Caco-2 (cell line): Measurements from ENCODE around the gene IQGAP3. TPM values are rescaled to one million over a fixed set of nuclear protein-coding genes. Genes with fewer than 3 reads are reported as not detected.

Experiments used
- BruUV-seq: library from RNA; stranded (reverse); fragments of 400-500 nt; replicated peaks from 2 replicates; lab custom pipeline; 2021; lab: Mats Ljungman, UMichigan
- CTCF ChIA-PET: fragments of 300-600 bp; sonication (Branson Sonifier 250); formaldehyde crosslinking; loops from one replicate; lab custom pipeline; 2022; ENCODE audit warnings: antibody characterized with exemption; lab: Charles Lee
- POLR2A ChIA-PET: fragments of 300-600 bp; sonication (Branson Sonifier 250); formaldehyde crosslinking; loops from one replicate; lab custom pipeline; 2022; ENCODE audit warnings: antibody characterized with exemption; lab: Charles Lee
- DNase-seq, 2 experiments: peaks; one replicate each; pipeline versions ENCODE4 v3.0.0 to v3.0.0-alpha.2; 2020 to 2022
- H3K27me3 ChIP-seq: replicated peaks from 2 replicates; pipeline ENCODE4 v1.6.0; 2011; ENCODE audit warnings: low read length; ENCODE audit not compliant: control insufficient read depth, insufficient read depth
- H3K36me3 ChIP-seq: 2 replicates; pipeline ENCODE4 v1.5.1; 2011; ENCODE audit warnings: low read length; ENCODE audit not compliant: control insufficient read depth, insufficient read depth
- H3K4me1 ChIP-seq: fragments of 250-450 bp; sonication (Bioruptor Pico); 2 replicates; pipeline ENCODE4 v1.5.1; 2020; ENCODE audit warnings: mild to moderate bottlenecking
- H3K4me3 ChIP-seq: 2 replicates; pipeline ENCODE4 v1.5.1; 2011; ENCODE audit warnings: low read depth, mild to moderate bottlenecking, control low read depth, low read length
- H3K9me3 ChIP-seq: fragments of 250-450 bp; sonication (Bioruptor Pico); 2 replicates; pipeline ENCODE4 v1.5.1; 2020; ENCODE audit warnings: mild to moderate bottlenecking, moderate library complexity
- H3K27ac Mint-ChIP-seq: one replicate; pipeline ENCODE4 v1.8.0; 2022; ENCODE audit warnings: mixed read lengths; ENCODE audit not compliant: unreplicated experiment
- H3K27me3 Mint-ChIP-seq: one replicate; pipeline ENCODE4 v1.8.0; 2022; ENCODE audit warnings: mixed read lengths; ENCODE audit not compliant: insufficient read depth, unreplicated experiment
- H3K36me3 Mint-ChIP-seq: one replicate; pipeline ENCODE4 v1.8.0; 2022; ENCODE audit warnings: mild to moderate bottlenecking, mixed read lengths; ENCODE audit not compliant: insufficient read depth, unreplicated experiment
- H3K4me1 Mint-ChIP-seq: one replicate; pipeline ENCODE4 v1.8.0; 2022; ENCODE audit warnings: low read depth, mixed read lengths; ENCODE audit not compliant: unreplicated experiment
- H3K4me3 Mint-ChIP-seq: one replicate; pipeline ENCODE4 v1.8.0; 2022; ENCODE audit warnings: mild to moderate bottlenecking, moderate library complexity, mixed read lengths; ENCODE audit not compliant: unreplicated experiment
- H3K9me3 Mint-ChIP-seq: one replicate; pipeline ENCODE4 v1.8.0; 2022; ENCODE audit warnings: mixed read lengths; ENCODE audit not compliant: unreplicated experiment
- CTCF ChIP-seq, 2 experiments: fragments of 200-600 bp in 1 of 2; IDR thresholded peaks; 1 replicate in 1 of 2; 2 replicates in 1 of 2; pipeline versions ENCODE4 v1.5.1 to v1.8.0; 2011 to 2022; ENCODE audit warnings: antibody characterized with exemption in 1 of 2, control low read depth in 1 of 2, inconsistent platforms in 1 of 2, low read depth in 1 of 2, low read length in 1 of 2, mild to moderate bottlenecking in 1 of 2, moderate library complexity in 1 of 2; ENCODE audit not compliant: insufficient read depth in 1 of 2, severe bottlenecking in 1 of 2, unreplicated experiment in 1 of 2
- intact Hi-C: fragments of 100-400 bp; cut with micrococcal nuclease; formaldehyde crosslinking; loops from one replicate; pipeline ENCODE4 v1.10.0; 2022; ENCODE audit not compliant: unreplicated experiment
- total RNA-seq: library from RNA; stranded (reverse); gene quantifications from 2 replicates; pipeline ENCODE4 v1.2.3, GENCODE V29; 2022

The IQGAP3 gene
- total RNA-seq, 1 experiment from 2014 or later: 37.6 TPM

DNA sequence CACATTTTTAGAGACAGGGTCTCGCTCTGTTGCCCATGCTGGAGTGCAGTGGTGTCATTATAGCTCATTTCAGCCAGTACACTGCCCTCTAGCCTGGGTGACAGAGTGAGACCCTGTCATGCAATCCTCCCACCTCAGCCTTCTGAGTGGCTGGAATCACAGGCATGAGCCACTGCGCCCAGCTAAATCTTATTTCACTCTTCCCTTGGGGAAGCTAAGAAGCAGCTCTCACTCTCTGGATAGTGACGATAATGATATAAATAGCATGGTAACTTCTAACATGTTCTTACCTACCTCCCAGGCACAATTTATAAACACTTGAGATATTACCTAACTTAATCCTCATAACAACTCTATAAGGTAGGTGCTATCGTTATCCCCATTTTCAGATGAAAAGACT is 24.9 kb downstream of the IQGAP3 start:
- BruUV-seq: no TSS peak
- H3K36me3 ChIP-seq: peaks cover 2% of the 10 kb centered on the region
- no peak overlapping the region for H3K4me3 Mint-ChIP-seq
- H3K27me3 Mint-ChIP-seq: no peaks in the 10 kb centered on the region
- H3K9me3 Mint-ChIP-seq: no peaks in the 10 kb centered on the region
- ChIA-PET POLR2A (no interaction called here), CTCF (interaction anchor here (0.6 kb wide), 1 partner anchor 345 kb away, joined by 3 read pairs; no protein-coding TSS in a partner anchor)
- intact Hi-C loops: no loop called here
- H3K4me1 ChIP-seq: peaks cover 5% of the 10 kb centered on the region; the same call in 1 of the 2 replicates
- H3K4me1 Mint-ChIP-seq: peaks cover 16% of the 10 kb centered on the region
- H3K36me3 Mint-ChIP-seq: peaks cover 14% of the 10 kb centered on the region
- H3K9me3 ChIP-seq: no peaks in the 10 kb centered on the region
- DNase-seq: no peak
- no peak overlapping the region for H3K27ac Mint-ChIP-seq
- no peaks in the 10 kb centered on the region for H3K27me3 ChIP-seq
- no peak overlapping the region for H3K4me3 ChIP-seq
- no peak for TF ChIP-seq CTCF (IDR thresholded peaks at IDR 0.05; ENCODE audit: insufficient read depth in 1 of 2, low read depth in 1 of 2, low read length in 1 of 2, severe bottlenecking in 1 of 2, unreplicated experiment in 1 of 2)

- ChIA-PET CTCF (interaction anchor here (0.6 kb wide), 1 partner anchor 62 kb away, joined by 3 read pairs; no protein-coding TSS in a partner anchor), POLR2A (no interaction called here)
- intact Hi-C loops: no loop called here
- H3K36me3 ChIP-seq: peaks cover 2% of the 10 kb centered on the region
- peaks cover 20% of the 10 kb centered on the region for H3K36me3 Mint-ChIP-seq
- no peaks in the 10 kb centered on the region for H3K27me3 ChIP-seq
- no TSS peak for BruUV-seq
- H3K4me3 Mint-ChIP-seq: no peak overlapping the region
- H3K27ac Mint-ChIP-seq: no peak overlapping the region
- H3K9me3 Mint-ChIP-seq: no peaks in the 10 kb centered on the region
- TF ChIP-seq CTCF (IDR thresholded peaks at IDR 0.05; ENCODE audit: insufficient read depth in 1 of 2, low read depth in 1 of 2, low read length in 1 of 2, severe bottlenecking in 1 of 2, unreplicated experiment in 1 of 2): no peak
- H3K4me1 Mint-ChIP-seq: peaks cover 16% of the 10 kb centered on the region
- no peaks in the 10 kb centered on the region for H3K27me3 Mint-ChIP-seq
- no peak for DNase-seq
- H3K4me3 ChIP-seq: no peak overlapping the region
- H3K4me1 ChIP-seq: peaks cover 5% of the 10 kb centered on the region; the same call in 1 of the 2 replicates
- H3K9me3 ChIP-seq: no peaks in the 10 kb centered on the region
Observed at GRCh38 chr1:156546267-156546666, 26.1 kb downstream of the IQGAP3 start.

- Histone ChIP-seq H3K27me3 (no peaks in the 10 kb centered on the region), H3K4me3 (no peak overlapping the region), H3K4me1 (peaks cover 5% of the 10 kb centered on the region; the same call in 1 of the 2 replicates), H3K36me3 (peaks cover 2% of the 10 kb centered on the region), H3K9me3 (no peaks in the 10 kb centered on the region)
- H3K4me3 Mint-ChIP-seq: no peak overlapping the region
- no peaks in the 10 kb centered on the region for H3K9me3 Mint-ChIP-seq
- POLR2A ChIA-PET: no interaction called here
- H3K4me1 Mint-ChIP-seq: peaks cover 16% of the 10 kb centered on the region
- no peak for TF ChIP-seq CTCF (IDR thresholded peaks at IDR 0.05; ENCODE audit: insufficient read depth in 1 of 2, low read depth in 1 of 2, low read length in 1 of 2, severe bottlenecking in 1 of 2, unreplicated experiment in 1 of 2)
- no TSS peak for BruUV-seq
- no peaks in the 10 kb centered on the region for H3K27me3 Mint-ChIP-seq
- peaks cover 14% of the 10 kb centered on the region for H3K36me3 Mint-ChIP-seq
- intact Hi-C loops: no loop called here
- DNase-seq: no peak
- CTCF ChIA-PET: no interaction called here
- no peak overlapping the region for H3K27ac Mint-ChIP-seq
Observed at GRCh38 chr1:156544592-156545102, 27.7 kb downstream of the IQGAP3 start.
